SKM-1 (cell line): Measurements from ENCODE around the gene TSPAN9.
"Not testable (repeated sequence)": the region's sequence is repeated elsewhere in the genome, so short reads cannot be mapped to it uniquely, and the experiment has no call there.

Experiments
- DNase-seq: peaks from one replicate; lab custom pipeline; 2025; ENCODE audit not compliant: unreplicated experiment; lab: John Stamatoyannopoulos, UW

The TSPAN9 gene

DNA sequence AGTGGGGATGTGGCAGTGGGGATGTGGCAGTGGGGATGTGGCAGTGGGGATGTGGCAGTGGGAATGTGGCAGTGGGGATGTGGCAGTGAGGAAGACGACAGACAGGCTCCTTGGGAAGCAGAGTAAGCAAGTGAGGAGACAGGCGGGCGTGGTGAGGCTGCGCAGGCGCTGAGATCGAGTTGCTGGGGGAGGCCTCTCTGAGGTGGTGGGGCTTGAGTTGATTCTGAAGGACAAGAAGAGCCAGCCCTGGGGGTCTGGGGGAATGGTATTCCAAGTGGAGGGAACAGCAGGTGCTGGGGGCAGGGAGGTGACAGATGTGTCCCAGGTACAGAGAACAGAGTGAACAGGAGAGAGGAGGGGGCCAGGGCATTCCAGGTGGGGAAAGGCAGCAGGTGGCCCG, 33.8 kb upstream of the TSPAN9 start:
- no peak for DNase-seq

DNA sequence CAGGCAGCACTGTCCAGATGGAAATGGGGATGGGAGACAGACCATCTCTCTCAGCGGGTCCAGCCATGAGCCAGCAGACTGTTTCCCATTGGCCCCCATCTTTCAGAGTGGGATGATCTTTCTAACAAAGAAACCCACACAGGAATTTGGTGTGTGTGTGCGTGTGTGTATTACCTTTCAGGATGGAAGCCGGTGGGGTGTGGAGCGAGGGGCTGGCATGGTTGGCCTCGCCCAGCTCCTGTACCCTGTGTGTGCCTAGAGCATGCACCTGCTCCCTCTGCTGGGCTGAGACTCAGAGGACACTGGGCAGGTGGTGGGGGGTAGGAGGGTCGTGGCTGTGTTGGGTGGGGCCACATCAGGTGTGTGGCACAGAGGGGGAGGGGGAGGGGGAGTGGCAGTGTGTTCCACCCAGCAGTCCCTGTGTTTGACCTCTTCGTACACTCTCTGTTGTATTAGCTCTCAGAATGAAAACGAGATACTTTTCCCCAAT, 33.0 kb upstream of the TSPAN9 start:
- no peak for DNase-seq

DNA sequence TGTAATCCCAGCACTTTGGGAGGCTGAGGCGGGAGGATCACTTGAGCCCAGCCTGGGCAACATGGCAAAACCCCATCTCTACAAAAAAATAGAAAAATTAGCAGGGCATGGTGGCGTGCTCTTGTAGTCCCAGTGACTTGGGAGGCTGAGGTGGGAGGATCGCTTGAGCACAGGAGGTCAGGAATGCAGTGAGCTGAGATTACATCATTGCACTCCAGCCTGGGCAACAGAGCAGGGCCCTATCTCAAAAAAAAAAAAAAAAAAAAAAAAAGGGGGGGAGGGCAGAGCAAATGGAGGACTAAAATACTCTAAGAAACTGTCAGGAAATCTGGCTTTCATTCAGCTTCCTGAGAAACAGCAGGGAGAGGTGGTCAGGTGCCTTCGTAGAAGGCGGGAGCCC, 31.7 kb upstream of the TSPAN9 start:
- no peak for DNase-seq

DNA sequence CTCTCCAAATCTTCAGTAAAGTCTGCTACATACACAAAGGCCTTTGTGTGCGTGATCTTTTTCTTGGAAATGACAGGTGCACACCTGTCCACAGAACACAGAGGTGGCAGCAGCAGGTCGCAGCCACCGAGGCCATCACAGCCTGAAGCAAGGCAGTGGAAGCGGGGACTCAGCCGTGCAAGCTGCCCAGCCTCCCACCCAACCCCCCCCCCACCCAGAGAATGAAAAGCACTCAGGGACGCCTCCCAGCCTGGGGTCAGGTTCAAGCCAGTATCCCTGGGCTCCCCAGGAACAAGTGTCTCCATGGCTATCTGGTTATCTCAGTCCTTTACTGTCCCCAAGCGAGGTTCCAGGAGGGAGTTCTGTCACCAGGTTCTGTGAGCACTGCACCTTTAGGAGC, 31.2 kb upstream of the TSPAN9 start:
- no peak for DNase-seq

DNA sequence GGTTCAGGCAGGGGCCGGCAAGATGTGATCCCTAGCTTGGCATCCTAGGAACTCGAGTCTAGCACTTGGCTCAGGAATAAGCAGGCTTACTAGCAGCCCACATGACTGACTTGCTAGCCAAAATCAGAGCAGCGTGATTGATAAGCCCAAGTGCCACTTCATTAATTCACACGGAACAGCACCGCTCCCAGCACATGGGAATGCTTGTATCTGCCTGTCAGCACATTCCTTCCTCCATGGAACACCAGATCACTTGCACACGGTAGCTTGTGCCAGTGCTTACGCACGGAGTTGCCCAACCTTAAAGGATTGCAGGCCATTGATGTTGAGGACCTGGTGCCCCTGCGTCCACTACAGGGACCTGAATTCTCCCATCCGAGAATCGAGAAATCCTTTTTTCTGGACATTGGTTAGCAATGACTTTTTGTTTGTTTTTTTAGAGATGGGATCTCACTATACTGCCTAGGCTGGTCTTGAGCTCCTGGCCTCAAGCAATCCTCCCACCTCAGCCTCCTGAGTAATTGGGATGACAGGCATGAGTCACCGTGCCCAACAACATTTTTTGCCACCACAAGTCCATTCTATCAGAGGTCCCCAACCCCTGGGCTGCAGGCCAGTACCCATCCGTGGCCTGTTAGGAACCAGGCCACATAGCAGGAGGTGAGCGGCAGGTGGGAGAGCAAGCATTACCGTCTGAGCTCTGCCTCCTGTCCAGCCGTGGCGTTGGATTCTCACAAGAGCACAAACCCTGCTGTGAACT, 30.6 kb upstream of the TSPAN9 start:
- no peak for DNase-seq

DNA sequence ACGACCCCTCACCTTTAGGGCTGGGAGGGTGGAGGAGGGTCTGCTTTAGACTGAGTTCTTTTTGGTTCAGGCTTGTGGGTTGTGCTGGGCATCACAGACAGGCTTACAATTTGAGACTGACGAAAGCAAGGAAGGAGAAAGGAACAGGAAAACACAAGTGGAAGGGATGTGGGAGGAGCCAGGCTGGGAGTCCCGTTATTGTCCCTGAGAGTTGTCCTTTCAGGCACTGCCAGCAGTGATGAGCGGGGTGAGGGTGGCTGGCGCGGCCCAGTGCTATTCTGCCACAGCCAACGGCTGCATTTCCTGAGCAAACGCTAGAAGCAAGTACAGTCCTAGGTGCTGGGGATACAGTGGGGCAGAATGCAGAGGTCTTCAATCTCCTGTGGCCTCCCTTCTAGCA, 29.2 kb upstream of the TSPAN9 start:
- DNase-seq = no peak

DNA sequence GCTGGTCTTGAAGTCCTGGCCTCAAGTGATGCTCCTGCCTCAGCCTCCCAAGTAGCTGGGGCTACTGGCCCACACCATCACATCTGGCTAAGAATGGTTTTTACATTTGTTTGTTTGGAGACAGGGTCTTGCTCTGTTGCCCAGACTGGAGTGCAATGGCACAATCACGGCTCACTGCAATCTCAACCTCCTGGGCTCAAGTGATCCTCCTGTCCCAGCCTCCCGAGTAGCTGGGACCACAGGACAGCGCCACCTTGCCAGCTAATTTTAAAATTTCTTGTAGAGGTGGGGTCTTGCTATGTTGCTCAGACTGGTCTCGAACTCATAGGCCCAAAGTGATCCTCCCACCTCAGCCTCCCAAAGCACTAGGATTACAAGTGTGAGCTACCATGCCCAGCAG, 28.6 kb upstream of the TSPAN9 start:
- no peak for DNase-seq

DNA sequence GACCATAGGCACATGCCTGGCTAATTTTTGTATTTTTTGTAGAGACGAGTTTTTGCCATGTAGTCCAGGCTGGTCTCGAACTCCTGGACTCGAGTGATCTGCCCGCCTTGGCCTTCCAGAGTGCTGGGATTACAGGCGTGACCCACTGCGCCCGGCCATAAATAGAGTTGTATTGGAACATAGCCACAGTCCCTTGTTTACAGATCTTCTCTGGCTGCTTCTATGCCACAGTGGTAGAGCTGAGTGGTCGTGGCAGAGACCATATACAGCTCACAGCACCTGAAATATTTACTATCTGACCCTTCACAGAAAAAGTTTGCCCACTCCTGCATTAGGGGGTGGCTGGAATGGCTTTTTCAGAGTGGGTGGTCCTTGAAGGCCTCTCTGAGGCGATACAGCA, 28.0 kb upstream of the TSPAN9 start:
- DNase-seq = no peak

DNA sequence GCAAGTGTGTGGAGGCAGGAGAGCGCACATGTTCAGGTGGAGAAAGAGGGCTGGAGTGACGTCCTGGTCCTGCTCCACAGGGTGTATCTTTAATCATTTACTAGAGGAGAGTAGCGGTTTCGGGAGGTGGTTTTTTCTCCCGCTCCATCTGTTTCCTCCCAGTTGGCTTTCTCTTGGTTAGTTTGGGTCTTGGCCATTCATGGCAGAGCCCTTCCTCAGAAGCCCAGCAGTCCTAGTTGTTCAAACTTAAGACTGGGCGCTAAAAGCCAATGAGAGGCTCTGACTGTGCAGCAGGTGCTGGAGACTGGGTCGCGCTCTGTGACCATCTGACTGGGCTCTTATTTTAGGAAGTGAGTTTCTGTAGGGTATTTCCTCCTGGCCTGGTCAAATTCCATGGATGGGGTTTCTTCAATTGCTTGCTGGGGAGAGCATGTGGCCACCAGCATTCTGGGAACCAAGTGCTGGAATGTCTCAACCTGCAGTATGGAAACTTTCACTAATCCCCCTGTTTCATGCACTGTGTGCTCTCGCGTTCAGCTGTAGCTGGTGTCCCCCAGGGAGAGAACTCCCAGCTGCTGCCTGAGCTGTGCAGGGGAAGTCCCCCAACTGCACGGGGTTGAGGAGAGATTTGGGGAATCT, 27.4 kb upstream of the TSPAN9 start:
- no peak for DNase-seq

DNA sequence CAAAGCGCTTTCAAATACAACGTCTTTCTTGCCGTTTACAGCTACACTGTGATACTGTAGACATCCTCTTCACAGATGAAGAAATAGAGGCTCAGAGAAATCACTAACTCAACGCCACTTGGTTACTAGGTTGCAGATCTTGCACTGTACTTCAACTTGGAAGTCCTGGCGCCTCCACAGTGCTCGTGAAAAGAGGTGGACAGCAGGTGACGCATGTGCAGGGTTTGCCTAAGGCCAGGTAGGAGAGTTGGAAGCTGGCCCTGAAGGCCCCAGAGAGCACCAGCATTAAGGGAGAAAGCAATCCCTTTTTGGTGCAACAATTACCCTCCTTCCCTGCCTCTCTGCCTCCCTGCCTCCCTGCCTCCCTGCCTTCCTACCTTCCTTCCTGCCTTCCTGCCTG, 22.8 kb upstream of the TSPAN9 start:
- DNase-seq = no peak

DNA sequence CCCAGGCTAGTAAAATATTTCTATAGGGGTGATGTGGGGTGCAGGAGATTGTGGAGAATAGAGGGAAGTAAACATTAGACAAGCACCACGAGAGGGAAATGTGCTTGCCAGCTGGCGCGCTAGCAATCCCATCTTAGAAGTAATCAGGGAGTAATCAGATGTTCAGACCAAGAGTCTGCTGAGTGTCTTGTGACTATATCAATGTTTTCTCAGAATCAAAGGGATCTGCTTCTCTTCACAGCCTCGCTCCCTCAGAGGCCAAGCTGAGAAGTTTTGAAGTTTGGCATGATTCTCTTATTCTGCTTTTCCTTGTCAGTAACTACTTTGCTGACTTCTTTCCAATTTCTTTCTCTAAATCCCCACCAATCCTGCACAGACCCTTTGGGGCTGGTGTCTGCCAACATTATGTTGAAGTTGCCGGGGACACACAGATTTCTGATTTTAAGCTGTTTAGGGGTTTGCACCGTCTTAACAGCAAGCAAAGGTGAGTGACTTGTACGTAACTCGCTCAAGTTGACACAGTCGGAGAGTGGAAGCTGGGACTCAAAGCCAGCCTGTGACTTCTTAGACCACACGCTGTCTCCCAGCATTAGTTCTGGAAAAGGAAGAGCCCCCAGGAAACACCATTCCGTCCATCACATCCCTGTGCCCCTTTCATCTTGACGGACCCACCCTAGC, 22.0 kb upstream of the TSPAN9 start:
- DNase-seq = no peak

DNA sequence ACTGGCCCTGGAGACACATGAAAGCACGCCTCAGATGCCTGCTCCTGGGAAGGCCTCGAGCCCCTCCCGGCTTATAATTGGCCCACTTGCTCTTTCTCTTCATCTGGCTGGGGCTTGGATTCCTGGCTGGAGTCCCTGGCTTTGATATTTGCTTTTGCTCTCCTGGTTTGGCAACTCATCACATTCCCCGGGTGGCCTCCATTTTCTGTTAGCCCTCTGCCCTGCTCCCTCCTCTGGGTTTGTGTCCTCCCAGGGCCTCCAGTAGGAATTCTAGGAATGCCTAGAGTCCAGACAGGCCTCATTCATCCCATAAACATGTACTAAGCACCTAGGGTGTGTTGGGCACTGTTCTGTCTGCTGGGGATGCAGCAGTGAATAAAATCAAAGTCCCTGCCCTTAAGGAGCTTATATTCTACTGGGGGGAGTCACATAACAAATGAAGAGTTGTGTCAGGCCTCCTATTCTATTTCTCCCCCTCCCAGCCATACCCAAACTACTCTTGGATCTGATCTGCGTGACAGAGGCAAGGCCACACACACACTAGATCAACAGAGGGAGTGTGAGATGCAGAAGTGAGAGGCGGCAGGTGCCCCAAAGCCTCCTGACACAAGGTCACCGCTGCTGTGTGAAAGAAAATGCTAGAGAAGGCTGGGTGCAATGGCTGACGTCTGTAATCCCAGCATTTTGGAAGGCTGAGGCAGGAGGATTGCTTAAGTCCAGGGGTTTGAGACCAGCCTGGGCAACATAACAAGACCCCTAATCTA, 21.3 kb upstream of the TSPAN9 start:
- no peak for DNase-seq

DNA sequence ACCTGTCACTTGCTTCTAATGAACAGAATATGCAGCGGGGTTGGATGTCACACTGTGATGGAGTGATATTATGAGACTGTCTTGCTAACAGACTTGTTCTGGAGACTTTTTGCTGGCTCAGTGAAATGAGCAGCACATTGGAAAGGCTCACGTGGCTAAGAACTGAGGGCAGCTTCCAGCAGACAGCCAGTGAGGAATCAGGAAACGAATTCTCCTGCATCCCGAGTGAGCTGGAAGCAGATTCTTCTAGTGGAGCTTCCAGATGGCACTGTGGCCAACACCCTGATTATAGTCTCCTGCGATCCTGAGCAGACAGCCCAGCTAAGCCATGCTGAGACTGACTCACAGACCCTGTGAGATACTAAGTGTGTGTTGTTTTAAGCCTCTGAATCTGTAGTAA, 16.1 kb upstream of the TSPAN9 start:
- no peak for DNase-seq

DNA sequence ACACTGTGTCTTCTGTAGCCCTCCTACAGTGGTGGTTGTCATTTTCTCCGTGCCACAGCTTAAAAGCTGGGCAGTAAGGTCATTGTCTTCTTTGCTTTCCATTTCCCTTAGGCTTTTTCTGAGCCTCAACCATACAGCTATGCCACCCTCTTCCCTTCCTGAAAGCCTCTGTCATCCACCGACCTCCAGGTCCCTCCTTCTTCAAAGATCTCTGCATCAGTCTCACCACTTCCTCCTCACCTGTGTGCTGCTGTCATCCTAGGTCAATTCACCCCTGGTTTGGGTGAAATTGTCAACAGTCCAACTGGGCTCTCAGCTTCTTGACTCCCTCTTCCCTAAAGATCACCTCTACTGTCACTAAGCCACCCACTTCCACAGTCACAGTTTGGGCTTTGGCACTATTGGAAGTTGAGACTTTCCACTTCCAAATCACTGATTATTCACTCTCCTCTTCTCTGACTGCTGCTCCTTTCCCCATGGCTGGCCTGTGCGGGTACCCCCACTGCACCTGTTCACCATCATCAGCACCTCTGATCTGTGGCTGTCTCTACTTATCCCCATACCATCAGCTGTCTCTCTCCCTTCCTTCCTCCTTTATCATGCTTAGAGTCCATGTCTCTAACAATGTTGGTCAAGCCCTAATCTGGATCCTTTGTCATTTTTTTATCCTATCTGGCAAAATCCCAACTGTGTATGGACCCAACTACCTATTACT, 15.5 kb upstream of the TSPAN9 start:
- no peak for DNase-seq

DNA sequence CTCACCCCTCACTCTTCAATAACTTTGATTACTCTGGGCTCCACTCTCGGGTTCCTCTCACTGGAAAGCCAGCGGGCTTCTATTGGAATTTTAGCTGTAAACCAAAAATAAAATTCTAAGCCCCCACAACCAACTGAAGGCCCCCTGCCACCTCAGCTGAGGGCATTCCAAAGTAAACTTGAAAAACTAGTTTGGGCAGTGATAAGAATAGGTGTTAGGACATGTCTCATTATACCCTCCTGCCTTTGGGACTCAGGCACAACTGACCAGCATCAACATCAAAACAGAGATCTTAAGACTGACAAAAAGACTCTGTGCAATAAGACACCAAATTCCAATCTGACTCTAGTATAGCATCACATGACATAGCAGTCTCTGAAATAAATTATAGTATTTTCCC, 11.9 kb upstream of the TSPAN9 start:
- no peak for DNase-seq

DNA sequence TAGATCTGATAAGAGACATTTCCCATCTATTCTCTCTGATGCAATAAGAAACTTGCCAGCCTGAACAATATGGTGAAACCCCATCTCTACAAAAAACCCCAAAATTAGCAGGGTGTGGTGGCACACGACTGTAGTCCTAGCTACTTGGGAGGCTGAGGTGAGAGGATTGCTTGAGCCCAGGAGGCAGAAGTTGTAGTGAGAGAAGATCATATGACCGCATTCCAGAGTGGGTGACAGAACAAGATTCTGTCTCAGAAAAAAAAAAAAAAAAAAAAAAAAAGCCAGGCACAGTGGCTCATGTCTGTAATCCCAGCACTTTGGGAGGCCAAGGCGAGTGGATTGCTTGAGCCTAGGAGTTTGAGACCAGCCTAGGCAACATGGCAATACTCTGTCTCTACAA, 11.3 kb upstream of the TSPAN9 start:
- not testable (repeated sequence) for DNase-seq

DNA sequence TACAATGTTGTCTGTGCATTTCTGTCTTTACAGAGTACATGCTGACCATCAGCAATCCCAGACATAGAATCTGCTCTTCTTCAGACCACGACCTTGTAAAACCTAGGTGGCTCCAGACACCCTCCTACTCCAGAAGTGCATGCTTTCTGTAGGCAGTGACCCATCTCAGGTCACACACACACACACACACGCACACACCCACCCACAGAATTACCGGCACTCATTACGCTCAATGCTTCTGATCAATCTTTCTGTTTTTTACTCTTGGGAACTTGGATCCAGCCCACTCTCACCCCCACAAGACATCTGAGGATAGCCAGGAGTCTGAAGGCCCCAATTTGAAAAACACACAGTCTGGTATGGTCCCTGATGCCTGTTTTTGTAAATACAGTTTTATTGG, 7.5 kb upstream of the TSPAN9 start:
- no peak for DNase-seq

DNA sequence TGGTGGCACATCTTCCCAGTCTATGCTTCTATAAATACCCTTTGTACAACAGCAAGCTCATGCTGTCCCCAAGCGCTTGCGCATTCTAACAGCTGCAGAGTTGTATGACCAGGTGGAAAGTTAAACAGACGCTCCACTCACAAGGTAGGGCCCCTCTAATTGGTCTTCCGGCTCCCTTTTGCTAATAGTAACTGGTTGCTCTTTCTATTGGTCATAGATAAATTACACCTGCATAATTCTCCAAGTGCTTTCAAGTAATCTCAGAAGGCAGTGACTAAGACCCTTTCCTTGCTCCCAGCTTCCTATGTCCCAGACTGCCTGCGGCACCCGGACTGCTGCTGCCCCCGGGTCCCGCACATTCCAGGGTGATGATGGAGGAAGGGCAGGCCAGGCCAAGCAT, 6.1 kb upstream of the TSPAN9 start:
- DNase-seq = no peak

DNA sequence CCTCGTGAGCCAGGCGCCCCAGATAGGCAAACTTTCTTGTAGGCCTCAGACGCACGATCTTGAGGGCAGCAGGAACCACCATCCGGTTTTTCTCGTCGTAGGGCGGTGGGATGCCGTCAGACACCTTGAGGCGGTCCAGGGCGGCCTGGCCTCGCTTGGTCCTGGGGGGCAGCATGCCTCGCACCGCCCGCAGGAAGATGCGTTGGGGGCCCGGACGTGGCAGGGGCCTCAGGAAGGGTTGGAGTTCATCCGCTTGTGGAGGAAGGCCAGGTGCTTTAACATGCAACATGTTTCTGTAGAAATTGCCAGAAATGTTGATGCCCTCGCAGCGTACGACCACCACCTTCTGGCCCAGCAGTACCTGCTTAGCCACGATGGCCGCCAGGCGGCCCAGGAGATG, 5.5 kb upstream of the TSPAN9 start:
- DNase-seq = no peak

DNA sequence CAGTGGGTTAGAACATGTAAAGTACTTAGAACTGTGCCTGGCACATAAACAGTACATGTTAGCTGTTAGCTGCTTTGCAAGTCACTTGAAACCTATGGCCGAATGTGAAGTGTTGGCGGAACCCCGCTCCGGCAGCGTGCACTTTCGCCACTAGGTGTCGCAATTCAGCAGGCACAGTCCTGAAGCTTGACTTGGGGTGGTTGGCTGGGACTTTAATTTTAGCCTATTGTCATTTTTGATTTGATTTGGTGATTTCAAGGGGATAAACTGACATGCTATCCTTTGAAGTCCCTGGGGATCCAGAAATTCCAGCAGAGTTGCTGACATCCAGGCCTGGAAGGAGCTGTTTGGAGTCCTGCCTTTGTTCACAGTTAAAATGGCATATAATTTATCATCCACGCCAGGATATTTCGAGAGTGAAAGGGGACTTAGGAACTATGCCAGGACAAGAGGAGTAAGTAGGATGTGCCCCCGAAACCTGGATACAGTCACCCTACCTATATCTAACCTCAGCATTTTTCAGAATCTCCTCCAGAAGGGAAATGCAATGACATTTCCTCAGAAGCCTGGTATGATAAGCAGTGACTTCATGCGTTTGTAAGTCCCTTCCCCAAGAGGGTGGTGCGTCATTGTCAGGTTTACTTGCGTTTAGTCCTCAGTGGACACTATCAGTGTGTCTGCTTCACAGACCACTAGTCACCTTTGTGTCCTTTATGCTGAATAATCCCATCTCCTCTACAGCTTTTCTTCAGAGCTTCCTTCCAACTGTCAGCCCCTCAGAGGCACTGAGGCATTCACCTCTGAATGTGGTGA, 3.5 kb upstream of the TSPAN9 start:
- DNase-seq = peak; percentile 4
